Measurements from ENCODE around the gene ZNF217.
"Not testable (repeated sequence)": the region's sequence is repeated elsewhere in the genome, so short reads cannot be mapped to it uniquely, and the experiment has no call there.

Gene ZNF217

GRCh38 chr20:53552572-53552893, 41.1 kb downstream of the ZNF217 start:
- H3K27me3 ChIP-seq (ENCODE audit: control insufficient read depth in 1 of 2, insufficient read depth in 2 of 2, low read length in 2 of 2); H3K27ac ChIP-seq (ENCODE audit: low read depth, low read length); H3K9me3 ChIP-seq (ENCODE audit: control insufficient read depth in 1 of 2, low read length in 2 of 2); H3K36me3 ChIP-seq (ENCODE audit: control insufficient read depth in 1 of 2, insufficient read depth in 2 of 2, low read length in 2 of 2); H3K4me1 ChIP-seq (ENCODE audit: control insufficient read depth in 1 of 2, insufficient read depth in 2 of 2, low read length in 2 of 2); H3K9ac ChIP-seq (ENCODE audit: low read depth in 1 of 2, low read length in 2 of 2); H3K4me3 ChIP-seq (ENCODE audit: low read depth in 1 of 2, low read length in 2 of 2): not testable (repeated sequence)

GRCh38 chr20:53551719-53552571, 41.7 kb downstream of the ZNF217 start:
- H3K27ac ChIP-seq (ENCODE audit: low read depth, low read length); H3K27me3 ChIP-seq (ENCODE audit: control insufficient read depth in 1 of 2, insufficient read depth in 2 of 2, low read length in 2 of 2); H3K9me3 ChIP-seq (ENCODE audit: control insufficient read depth in 1 of 2, low read length in 2 of 2); H3K9ac ChIP-seq (ENCODE audit: low read depth in 1 of 2, low read length in 2 of 2); H3K4me1 ChIP-seq (ENCODE audit: control insufficient read depth in 1 of 2, insufficient read depth in 2 of 2, low read length in 2 of 2); H3K36me3 ChIP-seq (ENCODE audit: control insufficient read depth in 1 of 2, insufficient read depth in 2 of 2, low read length in 2 of 2); H3K4me3 ChIP-seq (ENCODE audit: low read depth in 1 of 2, low read length in 2 of 2): not testable (repeated sequence)

- Histone ChIP-seq H3K36me3 (ENCODE audit: control insufficient read depth in 1 of 2, insufficient read depth in 2 of 2, low read length in 2 of 2) (no peaks in the 10 kb centered on the region), H3K9ac (ENCODE audit: low read depth in 1 of 2, low read length in 2 of 2) (no peak overlapping the region), H3K27ac (ENCODE audit: low read depth, low read length) (no peak overlapping the region), H3K4me3 (ENCODE audit: low read depth in 1 of 2, low read length in 2 of 2) (no peak overlapping the region), H3K4me1 (ENCODE audit: control insufficient read depth in 1 of 2, insufficient read depth in 2 of 2, low read length in 2 of 2) (no peaks in the 10 kb centered on the region), H3K27me3 (ENCODE audit: control insufficient read depth in 1 of 2, insufficient read depth in 2 of 2, low read length in 2 of 2) (no peaks in the 10 kb centered on the region), H3K9me3 (ENCODE audit: control insufficient read depth in 1 of 2, low read length in 2 of 2) (no peaks in the 10 kb centered on the region)
These were observed 43.1 kb downstream of the ZNF217 start for GRCh38 chr20:53550280-53551187.

- Histone ChIP-seq H3K9ac (ENCODE audit: low read depth in 1 of 2, low read length in 2 of 2) (no peak overlapping the region), H3K9me3 (ENCODE audit: control insufficient read depth in 1 of 2, low read length in 2 of 2) (no peaks in the 10 kb centered on the region), H3K4me3 (ENCODE audit: low read depth in 1 of 2, low read length in 2 of 2) (no peak overlapping the region), H3K4me1 (ENCODE audit: control insufficient read depth in 1 of 2, insufficient read depth in 2 of 2, low read length in 2 of 2) (no peaks in the 10 kb centered on the region), H3K36me3 (ENCODE audit: control insufficient read depth in 1 of 2, insufficient read depth in 2 of 2, low read length in 2 of 2) (no peaks in the 10 kb centered on the region), H3K27ac (ENCODE audit: low read depth, low read length) (no peak overlapping the region), H3K27me3 (ENCODE audit: control insufficient read depth in 1 of 2, insufficient read depth in 2 of 2, low read length in 2 of 2) (no peaks in the 10 kb centered on the region)
These were observed 45.9 kb downstream of the ZNF217 start for GRCh38 chr20:53547664-53548239.

DNA sequence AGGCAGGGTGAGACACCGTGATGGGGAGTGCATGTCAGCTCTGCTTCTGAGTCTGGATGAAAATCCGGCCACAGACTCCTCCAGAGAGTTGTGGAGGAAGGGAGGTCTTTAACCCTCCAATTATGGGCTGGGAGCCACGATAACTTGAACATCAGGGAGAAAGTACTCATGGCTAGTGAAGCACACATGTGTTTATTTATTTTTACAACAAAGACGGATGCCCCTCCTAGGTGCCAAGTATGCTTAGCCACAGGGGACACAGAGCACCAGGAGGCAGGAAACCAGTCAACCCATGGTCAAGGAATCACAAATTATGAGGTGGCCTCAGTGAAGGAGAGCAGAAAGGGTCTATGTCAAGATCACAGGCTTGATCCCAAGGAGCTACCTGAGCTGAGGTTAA, 54.1 kb downstream of the ZNF217 start:
- Histone ChIP-seq H3K9me3 (ENCODE audit: control insufficient read depth in 1 of 2, low read length in 2 of 2) (no peaks in the 10 kb centered on the region), H3K4me1 (ENCODE audit: control insufficient read depth in 1 of 2, insufficient read depth in 2 of 2, low read length in 2 of 2) (no peaks in the 10 kb centered on the region), H3K9ac (ENCODE audit: low read depth in 1 of 2, low read length in 2 of 2) (no peak overlapping the region), H3K27me3 (ENCODE audit: control insufficient read depth in 1 of 2, insufficient read depth in 2 of 2, low read length in 2 of 2) (no peaks in the 10 kb centered on the region), H3K36me3 (ENCODE audit: control insufficient read depth in 1 of 2, insufficient read depth in 2 of 2, low read length in 2 of 2) (no peaks in the 10 kb centered on the region), H3K4me3 (ENCODE audit: low read depth in 1 of 2, low read length in 2 of 2) (no peak overlapping the region), H3K27ac (ENCODE audit: low read depth, low read length) (no peak overlapping the region)

GRCh38 chr20:53536382-53536781, 57.3 kb downstream of the ZNF217 start:
- H3K9me3 ChIP-seq (ENCODE audit: control insufficient read depth in 1 of 2, low read length in 2 of 2); H3K4me1 ChIP-seq (ENCODE audit: control insufficient read depth in 1 of 2, insufficient read depth in 2 of 2, low read length in 2 of 2); H3K27ac ChIP-seq (ENCODE audit: low read depth, low read length); H3K4me3 ChIP-seq (ENCODE audit: low read depth in 1 of 2, low read length in 2 of 2); H3K27me3 ChIP-seq (ENCODE audit: control insufficient read depth in 1 of 2, insufficient read depth in 2 of 2, low read length in 2 of 2); H3K9ac ChIP-seq (ENCODE audit: low read depth in 1 of 2, low read length in 2 of 2); H3K36me3 ChIP-seq (ENCODE audit: control insufficient read depth in 1 of 2, insufficient read depth in 2 of 2, low read length in 2 of 2): not testable (repeated sequence)

DNA sequence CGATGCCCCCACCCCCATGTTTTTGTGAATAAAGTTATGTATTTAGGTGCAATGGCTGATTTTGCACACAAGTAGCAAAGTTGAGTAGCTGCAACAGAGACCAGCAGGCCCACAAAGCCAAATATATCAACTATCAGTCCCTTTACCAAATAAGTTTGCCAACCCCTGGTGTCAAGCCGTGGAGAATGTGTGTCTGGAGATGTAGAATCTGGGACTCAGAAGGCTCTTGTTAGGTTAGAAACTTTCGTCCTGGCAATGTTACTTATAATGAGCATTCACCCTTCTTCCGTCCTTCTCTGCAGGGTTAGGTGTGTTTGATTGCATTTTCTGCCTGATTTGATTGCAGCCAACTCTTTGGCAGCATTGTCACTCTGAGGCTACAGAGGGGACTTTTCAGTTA, 57.8 kb downstream of the ZNF217 start:
- Histone ChIP-seq H3K9me3 (ENCODE audit: control insufficient read depth in 1 of 2, low read length in 2 of 2) (no peaks in the 10 kb centered on the region), H3K36me3 (ENCODE audit: control insufficient read depth in 1 of 2, insufficient read depth in 2 of 2, low read length in 2 of 2) (no peaks in the 10 kb centered on the region), H3K27me3 (ENCODE audit: control insufficient read depth in 1 of 2, insufficient read depth in 2 of 2, low read length in 2 of 2) (no peaks in the 10 kb centered on the region)

GRCh38 chr20:53534037-53534436, 59.6 kb downstream of the ZNF217 start:
- H3K9me3 ChIP-seq (ENCODE audit: control insufficient read depth in 1 of 2, low read length in 2 of 2), result no peaks in the 10 kb centered on the region
- no peak overlapping the region for H3K4me3 ChIP-seq (ENCODE audit: low read depth in 1 of 2, low read length in 2 of 2)
- no peaks in the 10 kb centered on the region for H3K4me1 ChIP-seq (ENCODE audit: control insufficient read depth in 1 of 2, insufficient read depth in 2 of 2, low read length in 2 of 2)
- no peaks in the 10 kb centered on the region for H3K36me3 ChIP-seq (ENCODE audit: control insufficient read depth in 1 of 2, insufficient read depth in 2 of 2, low read length in 2 of 2)
- no peak overlapping the region for H3K27ac ChIP-seq (ENCODE audit: low read depth, low read length)
- no peaks in the 10 kb centered on the region for H3K27me3 ChIP-seq (ENCODE audit: control insufficient read depth in 1 of 2, insufficient read depth in 2 of 2, low read length in 2 of 2)
- H3K9ac ChIP-seq (ENCODE audit: low read depth in 1 of 2, low read length in 2 of 2), result no peak overlapping the region

More for the DNA sequence above, 57.8 kb downstream of the ZNF217 start:
- no peak overlapping the region for H3K27ac ChIP-seq (ENCODE audit: low read depth, low read length)
- H3K4me1 ChIP-seq (ENCODE audit: control insufficient read depth in 1 of 2, insufficient read depth in 2 of 2, low read length in 2 of 2), result no peaks in the 10 kb centered on the region
- no peak overlapping the region for H3K9ac ChIP-seq (ENCODE audit: low read depth in 1 of 2, low read length in 2 of 2)
- no peak overlapping the region for H3K4me3 ChIP-seq (ENCODE audit: low read depth in 1 of 2, low read length in 2 of 2)

DNA sequence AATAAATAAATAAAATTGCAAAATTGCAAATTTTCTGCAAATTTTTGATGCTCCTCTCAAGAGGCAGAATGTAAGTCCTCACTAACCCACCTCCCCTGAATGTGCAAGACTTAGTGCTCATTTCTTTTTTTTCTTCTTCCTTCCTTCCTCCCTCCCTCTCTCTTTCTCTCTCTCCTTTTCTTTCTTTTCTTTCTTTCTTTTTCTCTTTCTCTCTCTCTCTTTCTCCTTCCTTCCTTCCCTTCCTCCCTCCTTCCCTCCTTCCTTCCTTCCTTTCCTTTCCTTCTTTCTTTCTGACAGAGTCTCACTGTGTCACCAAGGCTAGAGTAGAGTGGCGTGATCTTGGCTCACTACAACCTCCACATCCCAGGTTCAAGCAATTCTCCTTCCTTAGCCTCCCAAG, 60.1 kb downstream of the ZNF217 start:
- Histone ChIP-seq H3K4me1 (ENCODE audit: control insufficient read depth in 1 of 2, insufficient read depth in 2 of 2, low read length in 2 of 2) (no peaks in the 10 kb centered on the region), H3K27ac (ENCODE audit: low read depth, low read length) (no peak overlapping the region), H3K27me3 (ENCODE audit: control insufficient read depth in 1 of 2, insufficient read depth in 2 of 2, low read length in 2 of 2) (no peaks in the 10 kb centered on the region), H3K9me3 (ENCODE audit: control insufficient read depth in 1 of 2, low read length in 2 of 2) (no peaks in the 10 kb centered on the region), H3K4me3 (ENCODE audit: low read depth in 1 of 2, low read length in 2 of 2) (no peak overlapping the region), H3K36me3 (ENCODE audit: control insufficient read depth in 1 of 2, insufficient read depth in 2 of 2, low read length in 2 of 2) (no peaks in the 10 kb centered on the region), H3K9ac (ENCODE audit: low read depth in 1 of 2, low read length in 2 of 2) (no peak overlapping the region)

DNA sequence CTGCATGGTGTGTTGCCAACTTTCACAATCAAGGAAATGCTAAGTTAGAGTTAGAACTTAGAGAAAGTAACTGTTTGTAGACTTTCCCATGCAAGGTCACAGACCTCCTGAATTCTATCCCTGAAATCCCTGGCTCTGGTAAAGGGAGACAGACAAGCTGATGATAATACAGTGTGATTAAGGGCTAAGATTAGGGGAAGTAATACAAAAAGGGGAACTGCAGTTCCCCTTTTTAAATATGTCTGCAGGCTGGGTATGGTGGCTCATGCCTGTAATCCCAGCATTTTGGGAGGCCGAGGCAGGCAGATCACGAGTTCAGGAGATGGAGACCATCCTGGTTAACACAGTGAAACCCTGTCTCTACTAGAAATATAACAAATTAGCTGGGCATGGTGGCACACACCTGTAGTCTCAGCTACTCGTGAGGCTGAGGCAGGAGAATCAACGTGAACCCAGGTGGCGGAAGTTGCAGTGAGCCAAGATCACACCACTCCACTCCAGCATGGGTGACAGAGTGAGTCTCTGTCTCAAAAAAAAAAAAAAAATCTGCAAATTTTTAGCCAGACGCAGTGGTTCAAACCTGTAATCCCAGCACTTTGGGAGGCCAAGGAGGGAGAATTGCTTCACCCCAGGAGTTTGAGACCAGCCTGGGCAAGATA, 60.9 kb downstream of the ZNF217 start:
- not testable (repeated sequence) for H3K9me3 ChIP-seq (ENCODE audit: control insufficient read depth in 1 of 2, low read length in 2 of 2); H3K4me1 ChIP-seq (ENCODE audit: control insufficient read depth in 1 of 2, insufficient read depth in 2 of 2, low read length in 2 of 2); H3K36me3 ChIP-seq (ENCODE audit: control insufficient read depth in 1 of 2, insufficient read depth in 2 of 2, low read length in 2 of 2); H3K4me3 ChIP-seq (ENCODE audit: low read depth in 1 of 2, low read length in 2 of 2); H3K9ac ChIP-seq (ENCODE audit: low read depth in 1 of 2, low read length in 2 of 2); H3K27ac ChIP-seq (ENCODE audit: low read depth, low read length); H3K27me3 ChIP-seq (ENCODE audit: control insufficient read depth in 1 of 2, insufficient read depth in 2 of 2, low read length in 2 of 2)

Data from duodenal mucosa (tissue), 2 donors.